Stimulated activated CD8-positive, alpha-beta memory T cell treated with anti-CD3 and anti-CD28 coated beads, Interleukin-12 subunit alpha, Interleukin-12 subunit beta, amount 100 ng/mL, for 1 hour (primary cell): ENCODE measurements around the gene WFDC1.

Experiments used
- DNase-seq: peaks from one replicate; pipeline ENCODE4 v3.0.0-alpha.2; 2020; ENCODE audit warnings: low read depth

WFDC1 gene, protein sequence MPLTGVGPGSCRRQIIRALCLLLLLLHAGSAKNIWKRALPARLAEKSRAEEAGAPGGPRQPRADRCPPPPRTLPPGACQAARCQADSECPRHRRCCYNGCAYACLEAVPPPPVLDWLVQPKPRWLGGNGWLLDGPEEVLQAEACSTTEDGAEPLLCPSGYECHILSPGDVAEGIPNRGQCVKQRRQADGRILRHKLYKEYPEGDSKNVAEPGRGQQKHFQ

DNA sequence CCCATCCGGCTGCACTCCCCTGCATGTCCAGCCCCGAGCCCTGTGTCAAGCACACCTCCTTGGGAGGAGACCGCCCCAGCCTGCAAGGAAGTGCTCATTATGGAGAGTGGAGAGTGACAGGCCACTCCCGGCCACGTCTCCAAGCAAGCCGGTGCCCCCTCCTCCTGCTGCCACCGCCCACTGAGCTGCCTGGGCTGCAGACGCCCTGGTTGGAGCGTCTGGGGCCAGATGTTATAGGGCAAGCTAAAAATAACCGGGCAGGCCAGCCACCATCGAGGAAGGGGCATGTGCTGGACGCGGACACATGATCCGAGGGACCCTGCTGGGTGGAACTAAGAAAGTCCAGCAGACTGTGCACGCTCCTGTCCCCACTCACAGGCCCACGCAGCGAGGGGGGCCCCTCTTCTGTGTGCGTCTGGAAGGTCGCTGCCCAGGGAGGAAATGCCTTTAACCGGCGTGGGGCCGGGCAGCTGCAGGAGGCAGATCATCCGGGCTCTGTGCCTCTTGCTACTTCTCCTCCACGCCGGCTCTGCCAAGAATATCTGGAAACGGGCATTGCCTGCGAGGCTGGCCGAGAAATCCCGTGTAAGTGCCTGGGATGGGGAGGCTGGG is at the start of gene WFDC1:
Gene WFDC1 (plus strand): TSS at position 348 of the 612 bp plus-strand sequence. CDS start 94 bp downstream, at position 442.
- DNase-seq, result no peak

DNA sequence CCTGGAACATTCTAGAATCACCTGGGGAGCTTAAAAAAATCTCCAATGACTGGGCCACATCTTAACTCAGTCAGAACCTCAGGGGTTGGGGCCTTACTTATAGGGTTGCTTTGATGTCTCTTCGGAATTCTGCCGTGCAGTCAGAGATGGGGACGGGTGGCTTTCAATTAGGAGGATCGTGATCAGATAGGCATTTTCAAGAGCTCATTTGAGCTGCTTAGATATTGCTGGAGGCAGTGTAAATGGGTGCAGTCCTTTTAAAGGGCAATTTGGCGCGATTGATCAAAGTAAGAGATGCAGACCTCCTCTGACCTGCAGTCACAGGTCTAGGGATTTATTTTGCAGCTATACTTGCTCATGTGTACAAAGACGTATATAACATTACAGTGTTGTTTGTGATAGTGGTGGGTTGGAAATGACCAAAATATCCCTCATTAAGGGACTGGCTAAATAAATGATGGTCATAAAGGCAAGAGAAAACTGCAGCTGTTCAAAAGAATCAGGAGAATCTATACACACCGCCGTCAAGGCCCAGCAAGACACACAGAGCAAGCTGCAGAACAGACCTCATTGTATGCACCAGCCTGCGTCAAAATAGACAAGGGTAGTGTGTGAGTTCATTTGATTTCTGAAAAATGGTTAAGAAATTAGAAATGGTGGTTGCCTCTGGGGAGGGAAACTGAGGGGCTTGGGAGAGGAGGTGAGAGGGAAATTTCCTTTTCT is 48.6 kb upstream of the WFDC1 start:
- DNase-seq, result no peak

DNA sequence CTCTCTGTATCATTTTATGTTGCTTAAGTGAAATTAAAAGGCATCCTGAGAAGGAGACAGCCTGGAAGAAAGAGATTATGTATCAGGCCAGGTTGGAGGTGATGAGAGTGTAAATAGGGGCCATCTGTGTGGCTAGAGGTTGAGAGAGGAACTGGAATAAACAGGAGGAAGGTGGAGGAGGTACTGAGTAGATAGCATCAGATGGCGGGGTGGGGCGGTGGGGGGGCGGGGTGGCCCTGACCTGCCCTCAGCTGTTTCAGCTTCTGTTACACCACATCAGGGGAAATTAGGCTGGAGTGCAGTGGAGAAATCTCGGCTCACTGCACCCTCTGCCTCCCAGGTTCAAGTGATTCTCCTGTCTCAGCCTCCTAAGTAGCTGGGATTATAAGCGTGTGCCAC is 48.0 kb upstream of the WFDC1 start:
- DNase-seq, result no peak

DNA sequence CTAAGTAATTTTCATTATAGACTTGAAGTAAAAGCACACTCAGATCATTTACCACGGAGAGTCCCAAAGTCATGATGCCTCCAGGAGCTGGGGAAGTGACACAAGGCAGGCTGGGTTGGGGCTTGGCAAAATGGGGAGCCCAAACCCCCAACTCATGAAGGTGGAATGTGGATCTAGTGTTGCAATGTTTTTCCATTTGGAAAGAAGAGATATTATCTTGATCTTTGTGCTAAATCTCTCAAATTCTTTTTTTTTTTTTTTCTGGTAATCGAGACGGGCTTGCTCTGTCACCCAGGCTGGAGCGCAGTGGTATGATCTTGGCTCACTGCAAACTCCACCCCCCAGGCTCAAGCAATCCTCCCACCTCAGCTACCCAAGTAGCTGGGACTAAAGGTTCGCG is 47.3 kb upstream of the WFDC1 start:
- no peak for DNase-seq

DNA sequence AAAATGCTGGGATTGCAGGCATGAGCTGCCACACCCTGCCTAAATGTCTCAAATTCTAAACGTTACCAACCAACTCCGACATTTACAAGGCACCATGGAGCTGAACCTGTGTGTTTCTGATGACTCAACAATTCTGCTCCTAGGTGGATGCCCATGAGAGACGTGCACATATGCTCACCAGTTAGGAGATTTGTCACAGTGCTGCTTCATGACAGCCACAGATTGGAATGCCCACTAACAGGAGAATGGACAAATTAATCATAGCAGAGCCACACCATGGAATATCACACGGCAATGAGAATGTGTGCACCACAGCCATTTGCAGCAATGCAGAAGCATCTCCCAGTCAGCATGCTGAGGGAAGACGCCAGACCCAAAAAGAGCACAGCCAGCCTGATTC is 46.8 kb upstream of the WFDC1 start:
- DNase-seq, result no peak

DNA sequence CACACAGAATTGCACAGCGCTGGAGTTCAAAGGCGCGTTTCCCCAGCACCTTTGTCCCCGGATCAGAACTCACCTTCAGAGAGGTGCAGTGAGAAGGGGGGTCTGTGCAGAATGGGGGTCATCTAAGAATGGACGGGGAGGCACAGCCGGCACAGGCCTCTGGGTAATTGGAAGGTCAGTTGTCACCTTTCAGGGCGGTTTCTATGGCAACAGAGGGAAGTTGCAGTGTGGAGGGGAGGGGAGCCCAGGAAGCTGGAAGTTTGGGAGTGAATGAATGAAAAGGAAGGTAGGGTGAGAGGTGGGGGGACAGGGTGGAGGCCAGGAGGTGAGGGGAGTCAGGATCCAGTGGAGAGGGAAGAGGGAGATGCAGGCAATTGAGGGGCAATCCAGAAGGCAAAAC is 42.5 kb upstream of the WFDC1 start:
- no peak for DNase-seq

DNA sequence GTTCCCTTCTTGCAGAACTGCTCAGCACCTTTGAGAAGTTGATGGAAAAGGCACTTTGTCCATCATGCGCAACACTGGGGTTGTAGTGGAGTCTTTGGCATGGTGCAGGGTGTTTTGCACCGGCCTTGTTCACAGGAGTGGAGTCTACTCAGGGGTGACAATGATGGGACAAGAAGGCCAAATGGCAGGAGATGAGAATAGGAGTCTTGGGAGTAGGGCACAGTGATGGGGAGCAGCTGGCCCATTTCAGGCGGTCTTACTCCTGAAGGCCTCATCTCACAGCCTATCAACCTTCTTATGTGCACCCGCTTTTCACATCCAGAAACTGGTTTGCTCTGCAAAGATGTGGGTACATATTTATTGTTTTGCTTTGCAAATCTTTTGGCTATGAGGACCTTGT is 41.5 kb upstream of the WFDC1 start:
- DNase-seq, result no peak

DNA sequence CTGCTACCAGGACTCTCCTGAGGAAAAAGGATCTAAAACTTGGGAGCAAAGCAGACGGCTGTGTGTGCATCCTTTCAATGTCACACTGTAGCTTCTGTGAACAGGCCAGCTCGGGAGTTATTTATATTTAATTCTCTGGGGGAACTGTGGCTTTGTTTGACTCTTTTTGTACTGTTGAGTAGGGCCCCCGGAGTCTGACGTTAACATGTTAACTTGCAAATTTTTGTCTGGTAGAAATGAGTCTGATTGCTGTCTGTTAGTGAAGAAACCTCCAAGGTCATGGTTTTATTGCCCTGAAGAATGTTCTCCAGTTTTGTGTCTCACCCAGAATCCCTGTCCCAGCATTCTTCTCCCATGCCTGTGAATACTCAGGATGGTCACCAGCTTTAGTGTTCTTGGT is 40.6 kb upstream of the WFDC1 start:
- DNase-seq, result no peak

DNA sequence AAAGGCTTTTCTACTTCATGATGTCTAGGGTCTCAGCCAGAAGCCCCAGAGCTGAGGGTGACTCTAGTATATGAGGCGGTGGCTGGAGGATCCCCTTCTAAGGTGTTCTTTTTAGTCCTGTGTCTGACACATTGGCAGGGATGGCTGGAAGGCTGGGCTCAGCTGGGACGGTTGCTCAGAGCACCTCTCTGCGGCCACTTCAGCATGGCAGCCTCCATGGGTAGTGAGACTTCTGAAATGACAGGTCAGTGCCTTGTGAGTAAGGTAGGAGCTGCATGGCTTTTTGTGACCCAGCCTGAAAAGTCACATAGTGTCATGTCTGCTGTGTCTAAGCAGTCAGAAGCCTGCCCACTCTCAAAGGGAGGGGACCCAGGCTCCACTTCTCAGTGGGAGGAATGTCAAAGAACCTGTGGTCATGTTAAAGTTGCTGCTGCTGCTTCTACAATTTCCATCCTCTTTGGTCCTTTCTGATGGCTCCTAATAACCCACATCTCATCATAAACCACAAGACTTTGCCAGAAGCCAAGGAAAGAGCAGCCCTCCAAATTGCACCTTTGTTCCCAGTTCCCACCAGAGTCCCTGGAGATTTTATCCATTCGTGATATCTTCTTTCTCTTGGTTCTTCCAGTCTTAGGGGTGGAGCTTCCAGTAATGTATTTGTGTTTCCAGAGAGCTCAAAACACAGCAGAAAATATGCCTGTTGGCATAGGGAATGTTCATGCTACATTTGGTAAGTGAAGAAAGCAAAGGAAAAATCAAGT is 39.4 kb upstream of the WFDC1 start:
- DNase-seq, result no peak

DNA sequence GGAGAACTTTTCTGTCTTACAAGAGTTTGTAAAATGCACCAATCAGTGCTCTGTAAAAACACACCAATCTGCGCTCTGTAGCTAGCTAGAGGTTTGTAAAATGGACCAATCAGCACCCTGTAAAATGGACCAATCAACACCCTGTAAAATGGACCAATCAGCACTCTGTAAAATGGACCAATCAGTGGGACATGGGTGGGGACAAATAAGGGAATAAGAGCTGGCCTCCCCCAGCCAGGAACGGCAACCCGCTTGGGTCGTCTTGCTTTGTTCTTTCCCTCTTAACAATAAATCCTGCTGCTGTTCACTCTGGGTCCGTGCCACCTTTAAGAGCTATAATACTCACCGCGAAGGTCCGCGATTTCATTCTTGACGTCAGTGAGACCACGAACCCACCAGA is 36.4 kb upstream of the WFDC1 start:
- DNase-seq, result no peak

DNA sequence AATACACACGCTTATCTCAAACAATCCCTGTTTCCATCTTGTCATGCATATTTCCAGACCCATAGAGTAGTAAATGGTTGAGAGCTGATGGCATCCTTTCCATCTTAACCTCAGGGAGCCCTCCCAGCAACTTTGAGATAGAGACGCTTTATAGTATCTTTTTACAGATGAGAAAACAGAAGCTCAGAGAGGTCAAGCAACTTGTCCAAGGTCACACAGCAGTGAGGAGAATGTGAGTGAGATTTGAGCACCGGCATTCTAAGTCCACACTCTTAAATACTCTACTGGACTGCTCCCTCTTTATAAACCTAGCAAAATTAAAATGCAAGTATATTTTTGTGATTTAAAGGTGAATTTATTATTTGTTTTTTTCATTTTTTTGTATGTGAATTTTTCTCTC is 35.0 kb upstream of the WFDC1 start:
- DNase-seq, result no peak

DNA sequence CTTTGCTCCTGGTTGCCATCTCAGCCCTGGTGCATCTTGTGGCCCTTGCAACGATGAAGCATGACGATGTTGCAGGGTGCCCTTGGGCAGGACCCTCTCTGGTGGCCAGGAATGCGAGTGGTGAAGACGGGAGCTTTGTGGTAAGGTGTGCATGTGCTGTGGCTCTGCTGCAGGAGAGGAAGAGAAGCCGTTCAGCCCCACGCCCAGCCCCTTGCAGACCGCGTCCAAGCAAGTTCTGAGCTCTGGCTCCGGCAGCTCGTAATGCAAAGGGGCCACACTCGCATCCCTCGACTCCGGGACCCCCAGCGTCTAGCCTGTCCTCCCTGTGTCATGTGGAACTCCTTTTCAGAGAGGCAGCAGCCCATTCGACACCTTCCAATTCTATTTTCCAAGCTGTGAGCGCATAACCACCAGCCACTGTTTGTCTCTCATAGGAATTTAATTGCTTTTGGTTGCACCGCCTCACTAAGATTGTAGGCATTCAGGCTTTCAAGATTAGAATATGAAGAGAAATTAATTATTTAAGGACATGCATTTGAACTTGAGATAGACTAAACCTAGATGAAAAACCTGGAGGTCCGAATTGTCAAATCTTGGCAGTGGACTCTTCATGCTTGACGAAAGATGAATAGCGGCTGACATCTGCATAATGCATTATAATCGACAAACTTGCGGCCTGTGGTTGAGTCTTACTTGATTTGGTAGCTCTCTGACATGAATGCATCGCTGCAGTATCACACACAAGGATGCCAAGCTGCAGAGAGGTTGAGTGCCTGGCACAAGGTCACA is 33.7 kb upstream of the WFDC1 start:
- no peak for DNase-seq

DNA sequence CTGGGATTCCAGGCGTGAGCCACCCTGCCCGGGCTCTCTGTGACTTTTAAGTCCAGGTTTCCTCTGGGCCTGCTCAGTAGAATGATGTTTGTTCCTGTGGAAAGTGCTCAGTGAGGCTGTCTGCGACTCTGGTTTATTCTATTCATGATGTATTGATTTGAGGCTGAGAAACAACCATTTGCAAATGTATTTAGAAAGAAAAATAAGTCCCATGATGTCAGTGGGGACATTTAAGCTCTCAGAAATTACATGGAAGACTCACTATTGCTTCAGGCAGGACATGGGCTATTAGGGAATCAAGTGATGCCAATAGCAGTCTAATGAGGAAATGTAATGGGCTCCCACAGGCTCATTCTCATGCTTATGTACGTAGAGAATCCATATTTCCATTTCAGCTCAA is 32.6 kb upstream of the WFDC1 start:
- DNase-seq, result no peak

DNA sequence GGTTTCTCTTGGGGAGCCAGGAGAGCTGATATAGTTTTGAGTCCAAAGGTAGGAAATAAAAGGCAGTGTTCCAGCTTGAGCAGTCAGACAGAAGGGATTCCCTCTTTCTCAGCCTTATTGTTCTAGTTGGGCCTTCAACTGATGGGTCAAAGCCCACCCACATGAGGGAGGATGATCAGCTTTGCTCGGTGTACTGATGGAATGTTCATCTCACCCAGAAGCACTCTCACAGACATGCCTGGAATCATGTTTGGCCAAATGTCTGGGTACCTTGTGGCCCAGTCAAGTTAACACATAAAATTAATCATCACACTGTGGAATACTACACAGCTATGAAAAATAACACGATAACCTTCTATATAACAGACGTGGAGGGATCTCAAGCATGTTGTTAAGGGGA is 31.7 kb upstream of the WFDC1 start:
- DNase-seq, result no peak

DNA sequence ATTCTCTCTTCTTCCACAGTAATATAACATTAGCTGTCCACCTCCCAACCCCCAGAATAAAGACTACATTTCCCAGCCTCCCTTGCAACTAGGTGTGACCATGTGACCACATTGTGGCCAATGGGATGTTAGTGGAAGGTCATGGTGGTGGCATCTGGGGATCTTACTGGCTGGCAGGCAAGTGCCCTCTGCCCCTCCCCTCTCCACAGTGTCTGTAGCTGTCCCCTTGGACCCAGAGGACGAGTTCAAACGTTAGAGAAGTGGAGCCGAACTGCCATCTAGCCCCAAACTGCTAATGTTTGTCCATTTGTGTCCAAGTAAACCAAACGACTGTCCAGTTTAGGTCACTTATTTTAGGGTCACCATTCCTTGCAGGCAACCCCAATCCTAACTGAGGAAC is 28.2 kb upstream of the WFDC1 start:
- no peak for DNase-seq

DNA sequence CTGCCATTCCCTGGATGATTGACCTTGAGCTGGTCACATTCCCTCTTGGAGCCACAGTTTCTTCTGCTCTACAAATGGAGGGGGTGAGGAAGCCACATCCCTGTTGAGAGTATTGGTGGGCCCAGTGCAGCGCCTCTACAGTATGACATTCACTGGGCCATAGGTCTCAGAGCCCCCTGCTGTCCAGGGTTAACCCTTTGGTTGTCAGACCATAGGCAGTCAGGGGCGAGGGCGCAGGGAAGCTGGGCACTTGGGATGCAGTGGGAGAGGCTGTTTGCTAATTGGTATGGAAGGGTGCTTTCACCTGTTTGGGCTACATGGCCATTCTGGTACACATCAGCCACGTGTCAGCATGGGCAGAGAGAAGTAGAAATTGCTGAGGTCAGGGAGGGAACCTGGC is 27.3 kb upstream of the WFDC1 start:
- DNase-seq, result no peak

DNA sequence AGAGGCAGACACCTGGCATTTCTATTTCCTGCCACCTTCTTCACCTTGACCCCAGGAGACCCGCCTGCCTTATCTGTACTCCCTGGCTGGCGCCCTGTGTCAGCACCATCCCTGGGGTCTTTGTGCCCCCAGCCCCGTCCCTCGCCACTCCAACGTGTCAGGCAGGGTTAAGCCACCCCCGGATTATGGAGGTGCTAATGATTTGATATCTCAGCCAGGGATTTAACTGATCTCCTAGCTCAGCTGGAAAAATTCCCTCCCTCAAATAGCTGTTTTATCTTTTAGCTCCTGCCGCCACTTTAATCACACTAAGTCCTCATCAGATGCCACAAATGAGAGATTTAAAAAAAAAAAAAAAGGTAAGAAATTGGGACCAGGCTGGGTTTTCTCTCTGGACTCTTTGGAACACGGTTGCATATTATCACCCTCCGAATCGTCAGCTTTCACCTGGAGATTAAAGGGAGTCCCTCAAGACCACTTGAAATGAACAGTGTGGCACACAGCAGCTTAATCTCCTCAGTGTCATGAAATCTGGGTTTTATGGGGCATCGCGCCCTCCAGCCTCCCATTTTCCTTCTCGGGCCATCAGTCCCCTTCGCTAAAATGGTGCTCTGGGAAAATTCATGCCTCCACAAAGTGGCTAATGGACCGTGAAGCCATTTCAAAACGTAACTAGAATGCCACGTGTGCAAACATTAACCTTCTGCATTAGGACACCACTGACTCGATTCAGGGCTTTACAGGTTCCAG is 26.2 kb upstream of the WFDC1 start:
- no peak for DNase-seq

DNA sequence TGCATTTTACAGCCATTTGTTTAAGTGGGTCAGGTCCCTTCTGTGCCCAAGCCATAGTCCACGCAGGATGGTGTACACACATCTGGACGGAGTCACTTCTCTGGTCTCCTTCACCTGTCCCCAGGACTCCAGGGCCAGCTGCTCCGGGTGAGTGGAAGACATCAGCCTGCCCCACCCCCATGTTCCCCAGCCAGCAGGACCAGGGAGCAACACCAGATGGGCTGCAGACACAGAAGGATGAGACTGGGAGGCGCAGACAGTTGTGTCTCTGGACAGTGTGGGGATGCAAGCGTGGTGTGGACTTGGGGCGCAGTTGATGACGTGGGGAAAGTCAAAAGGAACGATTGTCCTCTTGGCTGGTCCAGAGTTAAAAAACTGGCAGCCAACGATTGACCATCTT is 24.6 kb upstream of the WFDC1 start:
- no peak for DNase-seq

DNA sequence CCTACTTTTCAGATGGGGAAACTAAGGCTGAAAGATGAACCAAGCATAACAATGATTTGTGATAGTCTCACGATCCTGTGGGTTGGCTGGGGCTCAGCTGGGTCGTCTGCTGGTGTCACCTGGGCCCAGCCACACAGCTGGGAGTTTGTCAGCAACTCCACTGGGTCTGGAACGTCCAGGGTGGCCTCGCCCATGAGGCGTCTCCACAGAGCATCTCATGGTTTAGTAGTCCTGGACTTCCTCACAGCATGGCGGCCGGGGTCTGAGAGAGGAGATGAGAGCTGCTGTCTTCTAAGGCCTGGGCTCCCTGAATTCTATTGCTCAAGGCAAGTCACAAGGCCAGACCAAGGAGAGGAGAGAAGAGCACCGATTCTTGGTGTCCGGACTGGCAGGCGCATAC is 24.1 kb upstream of the WFDC1 start:
- no peak for DNase-seq

DNA sequence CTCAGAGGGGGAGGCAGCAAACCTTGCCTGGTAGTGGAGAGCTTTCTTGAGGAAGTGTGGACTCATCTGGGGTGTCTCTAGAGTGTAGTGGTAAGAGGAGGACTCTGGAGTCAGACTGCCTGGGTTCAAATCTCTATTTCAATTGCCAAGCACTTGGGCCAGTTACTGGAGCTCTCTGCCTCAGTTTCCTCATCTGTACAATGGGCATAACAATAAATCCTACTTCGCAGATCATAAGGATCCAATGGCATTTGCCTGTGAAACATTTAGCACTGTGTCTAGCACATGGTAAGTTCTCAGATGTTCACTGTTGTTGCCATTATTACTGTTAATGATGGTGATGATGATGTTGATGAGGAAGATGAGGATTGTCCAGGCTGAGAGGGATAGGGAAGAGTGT is 23.6 kb upstream of the WFDC1 start:
- DNase-seq, result no peak

DNA sequence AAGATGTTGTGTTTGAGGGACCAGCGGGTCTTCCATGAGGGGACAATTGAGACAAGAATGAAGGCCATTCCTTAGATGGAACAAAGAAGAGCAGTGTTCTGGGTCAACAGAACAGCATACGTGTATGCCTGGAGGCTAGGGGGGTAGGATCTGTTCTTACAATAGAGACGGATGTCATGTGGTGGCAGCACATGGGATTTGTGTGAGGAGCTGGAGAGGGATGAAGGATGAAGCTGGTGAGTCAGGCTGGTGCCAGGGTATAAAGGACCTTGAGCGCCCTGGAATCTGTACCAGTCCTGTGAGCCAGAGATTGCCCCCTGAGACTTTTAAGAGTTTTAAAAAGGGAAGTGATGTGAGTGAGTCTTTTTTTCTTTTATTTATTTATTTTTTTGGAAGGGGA is 22.8 kb upstream of the WFDC1 start:
- no peak for DNase-seq
